Smooth muscle cell of the brain vasculature (primary cell): ENCODE measurements around the gene FADS2.

Source experiments
- DNase-seq: peaks from one replicate; pipeline ENCODE4 v3.0.0-alpha.2; 2012; ENCODE audit warnings: low read depth, low spot score

FADS2 gene

DNA sequence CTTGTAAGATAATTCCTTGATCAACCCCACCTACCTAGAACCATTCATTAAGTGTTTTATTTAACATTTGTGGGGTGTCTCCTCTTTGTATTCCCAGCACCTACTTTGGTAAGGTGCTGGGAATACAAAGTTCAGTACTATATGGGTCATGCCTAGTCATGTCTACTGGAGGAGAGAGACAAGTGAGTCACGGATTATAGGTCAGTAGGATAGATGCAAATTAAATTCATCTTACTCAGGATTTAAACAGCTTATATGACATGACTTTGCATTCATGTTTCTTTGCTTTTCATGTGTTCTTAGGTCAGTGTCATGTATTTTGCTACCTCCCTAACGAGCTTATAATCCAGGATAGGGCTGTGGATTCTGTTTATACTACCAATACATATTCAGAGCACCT is 7.9 kb upstream of the FADS2 start:
- DNase-seq, result no peak

- no peak for DNase-seq
These were observed 1.1 kb upstream of the FADS2 start for GRCh38 chr11:61826930-61827570.

DNA sequence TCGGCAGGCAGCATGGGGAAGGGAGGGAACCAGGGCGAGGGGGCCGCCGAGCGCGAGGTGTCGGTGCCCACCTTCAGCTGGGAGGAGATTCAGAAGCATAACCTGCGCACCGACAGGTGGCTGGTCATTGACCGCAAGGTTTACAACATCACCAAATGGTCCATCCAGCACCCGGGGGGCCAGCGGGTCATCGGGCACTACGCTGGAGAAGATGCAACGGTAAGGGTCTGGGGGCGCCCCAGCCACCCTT is 204 bp downstream of the FADS2 start:
- no peak for DNase-seq

DNA sequence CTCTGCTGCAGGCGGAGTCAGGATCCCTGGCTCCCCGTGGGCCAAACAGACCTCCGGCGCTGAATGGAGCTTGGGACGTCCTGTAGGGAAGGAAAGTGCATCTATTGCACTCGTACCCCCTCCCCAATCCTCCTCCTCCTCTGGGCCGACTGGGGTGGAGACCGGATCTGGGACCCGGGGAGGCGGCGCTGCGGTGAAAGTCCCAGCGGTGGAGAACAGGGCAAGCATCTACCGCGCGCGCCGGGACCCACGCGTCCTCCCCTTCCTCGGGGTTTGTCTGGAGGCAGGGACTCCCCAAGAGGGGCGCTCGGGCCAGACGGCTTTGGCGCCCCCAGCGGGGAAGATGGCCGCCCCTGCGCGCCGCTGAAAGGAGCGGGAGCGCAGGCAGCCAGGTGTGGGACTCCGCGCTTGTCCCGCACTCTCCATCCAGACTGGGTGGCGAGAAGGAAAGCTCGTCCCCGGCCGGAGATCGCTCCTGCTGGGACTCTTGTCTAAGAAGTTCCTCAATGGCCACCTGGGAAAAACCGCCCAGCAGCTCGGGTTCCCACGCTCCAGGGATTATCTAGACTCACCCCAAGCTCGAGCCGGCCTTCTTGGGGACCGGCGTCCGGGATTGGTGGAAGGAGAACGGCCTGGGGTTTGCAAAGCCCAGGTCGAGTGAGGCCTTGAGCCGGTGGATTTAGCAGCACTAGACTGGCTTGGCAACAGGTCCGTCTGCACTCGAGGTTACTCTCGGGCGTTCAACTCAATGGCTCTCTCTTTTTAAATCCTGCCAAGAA is 718 bp downstream of the FADS2 start:
- no peak for DNase-seq

- no peak for DNase-seq
These were observed 1.7 kb downstream of the FADS2 start for GRCh38 chr11:61829806-61830205.

DNA sequence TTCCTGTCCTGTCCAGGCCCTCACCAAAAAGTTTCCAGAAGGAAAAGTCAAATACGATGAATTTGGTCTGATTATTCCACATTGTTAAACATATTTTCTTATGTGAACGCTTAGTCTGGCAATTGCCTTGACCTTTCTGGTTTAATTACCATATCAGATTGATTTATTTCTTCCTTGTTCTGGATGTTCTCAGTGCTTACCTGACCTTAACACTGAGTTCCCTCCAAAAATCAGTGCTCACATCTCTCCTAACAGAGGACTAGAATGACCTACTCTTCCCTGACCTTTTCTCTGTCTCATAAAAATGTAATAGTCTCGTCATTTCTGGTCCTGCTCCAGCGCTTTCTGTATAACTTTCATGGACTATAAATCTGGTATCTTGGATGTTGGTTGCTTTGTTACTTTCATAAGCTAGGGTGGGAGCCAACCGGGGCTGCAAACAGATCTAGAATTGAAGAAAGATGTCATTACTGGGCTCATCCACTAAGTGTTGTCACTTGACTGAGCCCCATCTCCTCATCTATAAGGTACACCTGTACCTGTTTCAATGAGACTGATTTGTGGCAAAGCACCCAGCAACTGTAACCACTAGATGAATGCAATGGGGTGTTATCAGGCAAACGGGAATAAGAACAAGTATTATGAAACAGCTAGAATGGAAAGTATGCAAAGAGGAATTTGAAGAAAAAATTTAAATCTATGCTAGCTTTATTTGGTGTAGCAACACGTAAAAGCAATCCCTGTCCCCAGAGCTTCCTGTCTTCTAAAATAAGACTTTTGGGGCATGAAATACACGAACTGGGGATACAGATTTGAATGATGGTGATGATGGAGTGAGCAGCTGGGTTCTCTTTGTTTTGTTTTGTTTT is 2.4 kb downstream of the FADS2 start:
- DNase-seq, result no peak

GRCh38 chr11:61832207-61832606 is 4.1 kb downstream of the FADS2 start:
- no peak for DNase-seq

DNA sequence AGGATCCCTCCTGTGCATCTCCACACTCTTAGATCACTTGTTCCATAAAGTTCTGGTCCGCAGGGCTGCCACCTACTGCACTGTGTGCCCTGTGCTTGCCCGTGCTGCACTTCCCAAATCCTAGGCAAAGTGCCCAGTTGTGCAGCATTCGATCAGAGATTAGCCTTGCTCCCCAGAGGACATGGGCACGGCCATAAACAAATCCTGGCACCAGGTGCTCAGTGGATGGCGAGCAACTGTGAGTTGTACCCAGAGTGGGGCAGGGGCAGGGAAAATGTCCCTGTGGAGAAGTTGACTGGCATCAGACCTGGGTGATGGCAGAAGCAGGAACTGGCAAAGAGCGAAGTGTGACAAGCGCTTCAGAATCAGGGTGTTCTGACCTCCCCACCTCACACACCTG is 4.7 kb downstream of the FADS2 start:
- DNase-seq, result no peak

- DNase-seq, result no peak
These were observed 5.4 kb downstream of the FADS2 start for GRCh38 chr11:61833471-61833870.

DNA sequence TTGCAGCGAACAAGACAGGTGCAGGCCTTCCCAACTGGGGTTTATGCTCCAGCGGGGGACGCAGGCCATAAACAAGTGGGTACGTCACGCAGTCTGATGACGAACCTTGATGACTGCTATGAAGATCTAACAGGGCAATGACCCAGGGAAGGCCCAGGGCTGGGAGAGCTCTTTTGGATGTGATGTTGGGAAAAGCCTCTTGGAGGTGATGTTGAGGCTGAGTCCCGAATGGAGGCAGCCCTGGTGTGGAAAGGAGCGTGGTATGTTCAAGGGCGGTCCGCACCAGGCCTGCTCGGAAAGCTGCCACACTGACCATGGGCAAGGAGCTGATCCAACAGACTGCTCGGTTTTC is 5.8 kb downstream of the FADS2 start:
- no peak for DNase-seq

DNA sequence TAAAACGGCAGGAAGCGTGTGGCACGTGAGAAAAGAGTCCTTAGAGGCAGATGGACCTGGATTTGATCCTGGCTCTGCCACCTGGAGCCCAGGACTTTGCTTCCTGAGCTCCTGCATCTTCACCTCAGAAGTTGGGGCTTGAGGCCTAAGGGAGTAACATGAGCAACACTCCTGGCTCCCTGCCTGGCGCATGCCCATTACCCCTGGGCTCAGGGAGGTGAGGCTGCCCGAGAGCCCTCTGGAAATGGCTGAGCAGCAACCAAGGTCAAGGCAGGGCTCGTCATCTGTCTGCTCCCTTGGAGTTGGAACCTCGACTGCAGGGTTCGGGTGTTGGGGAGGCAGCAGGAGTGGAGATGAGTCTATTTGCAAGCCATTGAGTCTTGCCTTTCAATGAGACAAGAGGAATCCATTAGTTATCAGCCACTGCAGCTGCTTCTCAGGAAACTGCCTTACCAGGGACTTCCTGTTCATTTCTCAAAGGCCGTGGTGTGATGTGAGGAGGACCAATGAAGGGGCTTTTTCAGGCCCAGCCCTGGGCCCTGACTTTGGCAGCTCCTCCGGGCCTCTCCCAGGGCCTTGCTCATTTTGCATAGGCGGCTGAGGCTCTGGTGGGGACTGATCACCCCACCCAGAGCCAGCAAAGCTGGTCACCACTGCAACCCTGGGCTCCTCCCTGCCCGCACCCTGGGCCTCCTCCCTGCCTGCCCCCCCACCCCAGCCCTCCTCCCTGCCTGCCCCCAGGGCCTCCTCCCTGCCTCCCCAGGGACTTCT is 6.4 kb downstream of the FADS2 start:
- no peak for DNase-seq

GRCh38 chr11:61836193-61836592 is 8.1 kb downstream of the FADS2 start:
- no peak for DNase-seq

DNA sequence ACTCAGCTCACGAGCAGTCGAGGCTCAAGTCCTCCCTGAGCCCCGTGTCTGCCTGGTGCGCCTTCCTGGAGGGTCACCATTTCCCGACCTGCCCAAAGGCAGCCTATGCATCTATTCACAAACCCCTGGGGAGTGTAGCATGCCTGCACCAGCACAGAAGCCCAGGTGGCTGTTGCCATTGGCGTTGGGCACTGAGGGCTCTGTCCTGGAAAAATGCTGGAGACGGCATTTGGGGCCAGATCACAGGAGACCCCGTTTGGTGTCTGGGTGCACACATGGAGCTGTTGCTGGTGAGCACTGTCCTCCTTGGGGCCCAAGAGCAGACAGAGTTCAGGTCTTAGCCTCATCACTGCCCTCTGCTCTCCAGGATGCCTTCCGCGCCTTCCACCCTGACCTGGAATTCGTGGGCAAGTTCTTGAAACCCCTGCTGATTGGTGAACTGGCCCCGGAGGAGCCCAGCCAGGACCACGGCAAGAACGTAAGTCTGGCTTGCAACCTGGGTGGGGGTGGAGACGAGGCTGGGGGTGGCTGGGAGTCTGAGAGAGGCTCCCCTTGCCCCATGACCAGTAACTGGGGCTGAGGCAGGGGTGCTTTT is 9.4 kb downstream of the FADS2 start:
- no peak for DNase-seq

- DNase-seq, result no peak
These were observed 10.4 kb downstream of the FADS2 start for GRCh38 chr11:61838501-61838900.

- DNase-seq, result no peak
These were observed 10.8 kb downstream of the FADS2 start for GRCh38 chr11:61838921-61839320.

GRCh38 chr11:61839742-61840141 is 11.6 kb downstream of the FADS2 start:
- no peak for DNase-seq

- no peak for DNase-seq
These were observed 12.3 kb downstream of the FADS2 start for GRCh38 chr11:61840371-61840770.

DNA sequence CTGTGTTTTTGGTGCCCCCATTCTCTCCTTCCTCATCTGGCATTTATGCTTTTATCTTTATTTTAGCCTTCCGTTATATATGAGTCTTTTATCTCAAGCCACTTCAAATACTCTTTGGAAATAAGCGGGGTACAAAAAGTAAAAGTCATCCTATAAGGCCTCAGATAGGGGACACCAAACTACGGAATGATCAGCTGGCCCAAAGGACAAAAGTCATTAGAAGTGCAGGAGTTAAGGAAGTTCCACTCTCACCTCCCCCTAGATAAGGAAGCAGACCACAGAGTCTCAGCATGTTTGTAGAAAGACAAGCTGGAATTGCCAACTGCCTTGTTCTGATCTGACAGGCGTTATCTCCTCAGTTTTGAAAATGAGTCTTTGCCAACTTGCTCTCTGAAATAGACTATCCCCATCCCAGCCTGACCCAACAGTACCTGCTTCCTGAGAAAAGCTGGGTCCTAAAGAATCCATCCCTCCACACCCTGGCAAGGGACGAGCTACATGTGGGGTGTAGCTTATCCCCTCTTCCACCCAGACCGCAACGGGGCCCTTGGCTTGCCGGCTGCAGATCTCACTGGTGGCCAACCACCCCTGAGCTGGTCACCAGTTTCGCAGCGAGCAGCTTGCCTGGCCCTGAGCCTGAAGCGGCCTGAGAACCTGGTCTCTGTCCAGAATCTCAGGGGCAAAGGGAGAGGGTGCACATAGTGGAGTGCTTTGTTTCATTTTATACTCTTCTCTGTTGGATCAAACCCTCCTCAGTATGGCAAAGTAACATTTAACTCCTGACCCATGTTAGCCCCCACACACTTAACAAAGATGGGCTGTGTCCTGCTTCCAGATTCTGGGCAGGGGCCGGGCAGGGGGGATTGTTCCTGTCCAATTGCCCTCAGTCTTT is 13.8 kb downstream of the FADS2 start:
- DNase-seq, result no peak

DNA sequence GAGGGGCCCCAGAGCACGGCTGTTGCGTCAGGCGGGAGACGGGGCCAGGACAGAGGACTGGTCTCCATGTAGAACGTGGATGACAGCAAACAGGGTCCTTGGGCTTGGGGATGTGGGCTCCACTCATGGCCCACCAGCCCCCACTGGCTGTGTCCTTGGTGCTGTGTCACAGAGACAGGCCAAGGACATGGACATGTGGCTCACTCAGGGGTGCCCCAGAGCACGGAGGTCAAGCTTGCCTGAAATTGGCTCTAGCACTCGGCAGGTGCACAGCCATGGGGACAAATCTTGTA is 14.4 kb downstream of the FADS2 start:
- no peak for DNase-seq

- DNase-seq, result no peak
These were observed 16.9 kb downstream of the FADS2 start for GRCh38 chr11:61844909-61845565.
